GM12865 (cell line): ENCODE measurements around the gene PGAP6.
"Not testable (repeated sequence)": the region's sequence is repeated elsewhere in the genome, so short reads cannot be mapped to it uniquely, and the experiment has no call there.

Experiments
- DNase-seq: peaks from one replicate; pipeline ENCODE4 v3.0.0; 2010; ENCODE audit warnings: low read depth
- H3K4me3 ChIP-seq: 2 replicates; pipeline ENCODE4 v1.5.1; 2011; ENCODE audit warnings: mild to moderate bottlenecking, low read depth, low read length, control low read depth
- TF ChIP-seq, protein P1 (sequence below): IDR thresholded peaks from 2 replicates; pipeline ENCODE4 v1.5.1; 2011; ENCODE audit warnings: low read length, control low read depth, low read depth, inconsistent platforms; ENCODE audit not compliant: insufficient read depth; ENCODE audit errors: missing control alignments

The PGAP6 gene

GRCh38 chr16:351804-352520, 29.8 kb downstream of the PGAP6 start:
- H3K4me3 ChIP-seq = peak overlapping the region; percentile 82
- DNase-seq = peak; percentile 34
- TF ChIP-seq, protein P1, sequence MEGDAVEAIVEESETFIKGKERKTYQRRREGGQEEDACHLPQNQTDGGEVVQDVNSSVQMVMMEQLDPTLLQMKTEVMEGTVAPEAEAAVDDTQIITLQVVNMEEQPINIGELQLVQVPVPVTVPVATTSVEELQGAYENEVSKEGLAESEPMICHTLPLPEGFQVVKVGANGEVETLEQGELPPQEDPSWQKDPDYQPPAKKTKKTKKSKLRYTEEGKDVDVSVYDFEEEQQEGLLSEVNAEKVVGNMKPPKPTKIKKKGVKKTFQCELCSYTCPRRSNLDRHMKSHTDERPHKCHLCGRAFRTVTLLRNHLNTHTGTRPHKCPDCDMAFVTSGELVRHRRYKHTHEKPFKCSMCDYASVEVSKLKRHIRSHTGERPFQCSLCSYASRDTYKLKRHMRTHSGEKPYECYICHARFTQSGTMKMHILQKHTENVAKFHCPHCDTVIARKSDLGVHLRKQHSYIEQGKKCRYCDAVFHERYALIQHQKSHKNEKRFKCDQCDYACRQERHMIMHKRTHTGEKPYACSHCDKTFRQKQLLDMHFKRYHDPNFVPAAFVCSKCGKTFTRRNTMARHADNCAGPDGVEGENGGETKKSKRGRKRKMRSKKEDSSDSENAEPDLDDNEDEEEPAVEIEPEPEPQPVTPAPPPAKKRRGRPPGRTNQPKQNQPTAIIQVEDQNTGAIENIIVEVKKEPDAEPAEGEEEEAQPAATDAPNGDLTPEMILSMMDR = no peak

GRCh38 chr16:350203-350602, 31.6 kb downstream of the PGAP6 start:
- H3K4me3 ChIP-seq = no peak overlapping the region
- TF ChIP-seq, protein P1 = no peak
- no peak for DNase-seq

DNA sequence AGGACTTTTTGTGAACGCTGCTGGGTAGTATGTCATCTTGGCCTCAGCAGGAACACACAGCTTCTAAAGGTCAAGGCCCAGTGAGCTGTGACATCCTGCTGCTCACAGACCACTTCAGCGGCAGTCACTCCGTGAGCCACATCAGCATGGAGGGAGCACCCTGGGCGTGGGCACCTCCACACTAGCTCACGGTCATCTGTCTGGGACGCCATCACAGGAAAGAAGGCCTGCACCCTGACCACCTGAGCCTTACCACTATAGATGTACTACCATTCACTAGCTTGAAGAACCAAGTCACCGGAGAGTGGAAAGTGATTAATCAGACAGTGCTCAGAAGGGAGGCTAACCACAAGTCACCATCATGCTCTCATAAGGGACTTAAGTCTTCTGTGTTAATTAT, 32.6 kb downstream of the PGAP6 start:
- peak; percentile 74 for DNase-seq
- TF ChIP-seq, protein P1 = no peak
- peak overlapping the region; percentile 19; the same call in 1 of the 2 replicates for H3K4me3 ChIP-seq

- DNase-seq, H3K4me3 ChIP-seq: not testable (repeated sequence)
Observed at GRCh38 chr16:348495-348894, 33.3 kb downstream of the PGAP6 start.

GRCh38 chr16:347203-347602, 34.6 kb downstream of the PGAP6 start:
- no peak overlapping the region for H3K4me3 ChIP-seq
- TF ChIP-seq, protein P1 = no peak
- no peak for DNase-seq

GRCh38 chr16:346587-346986, 35.2 kb downstream of the PGAP6 start:
- DNase-seq = no peak
- TF ChIP-seq, protein P1 = no peak
- H3K4me3 ChIP-seq = no peak overlapping the region

- TF ChIP-seq, protein P1 = no peak
- H3K4me3 ChIP-seq = no peak overlapping the region
- DNase-seq = no peak
Observed at GRCh38 chr16:345772-346171, 36.0 kb downstream of the PGAP6 start.
